Spleen (tissue), 11 donors: ENCODE data around the gene ZNF106. TPM values are rescaled to one million over a fixed set of nuclear protein-coding genes. Genes with fewer than 3 reads are reported as not detected.
A peak's percentile ranks its signal among the peaks of the same experiment; 100 is the strongest.

Experiments used
- DNase-seq: peaks from one replicate; pipeline ENCODE4 v3.0.0-alpha.2; 2020
- H3K27ac ChIP-seq, 8 donors: fragments of 200-600 bp; sonication (generic) in 7 of 8; 1 replicate in 4 of 8; 2 replicates in 4 of 8; pipeline versions ENCODE4 v1.5.0 to v1.8.0; 2016 to 2021; ENCODE audit warnings: inconsistent platforms in 4 of 8, mild to moderate bottlenecking in 4 of 8, moderate library complexity in 1 of 8
- H3K27me3 ChIP-seq, 7 donors: fragments of 200-600 bp; sonication (generic) in 6 of 7; replicated peaks in 1 of 7; 1 replicate in 4 of 7; 2 replicates in 3 of 7; pipeline versions ENCODE4 v1.5.0 to v1.8.0; 2016 to 2021; ENCODE audit warnings: inconsistent platforms in 3 of 7, mild to moderate bottlenecking in 1 of 7
- H3K36me3 ChIP-seq, 6 donors: fragments of 200-600 bp; sonication (generic) in 5 of 6; 1 replicate in 4 of 6; 2 replicates in 2 of 6; pipeline versions ENCODE4 v1.5.0 to v1.8.0; 2016 to 2021; ENCODE audit warnings: inconsistent platforms in 2 of 6
- H3K4me1 ChIP-seq, 6 donors: fragments of 200-600 bp; sonication (generic) in 5 of 6; 1 replicate in 3 of 6; 2 replicates in 3 of 6; pipeline versions ENCODE4 v1.5.0 to v1.8.0; 2016 to 2021; ENCODE audit warnings: inconsistent platforms in 3 of 6
- H3K4me3 ChIP-seq, 8 donors: fragments of 200-600 bp; sonication (generic) in 7 of 8; 1 replicate in 4 of 8; 2 replicates in 4 of 8; pipeline versions ENCODE4 v1.5.0 to v1.8.0; 2016 to 2021; ENCODE audit warnings: inconsistent platforms in 4 of 8, mild to moderate bottlenecking in 4 of 8, moderate library complexity in 2 of 8
- H3K9me3 ChIP-seq, 8 donors: fragments of 200-600 bp; sonication (generic) in 7 of 8; 1 replicate in 4 of 8; 2 replicates in 4 of 8; pipeline versions ENCODE4 v1.5.0 to v1.8.0; 2016 to 2021; ENCODE audit warnings: inconsistent platforms in 4 of 8
- POLR2A ChIP-seq, 3 donors: fragments of 450-650 bp; IDR thresholded peaks; one replicate each; pipeline ENCODE4 v1.5.1; 2017; ENCODE audit warnings: antibody characterized with exemption in 3 of 3, mild to moderate bottlenecking in 1 of 3
- POLR2AphosphoS5 ChIP-seq, 3 donors: sonication (generic); formaldehyde crosslinking; IDR thresholded peaks; one replicate each; pipeline ENCODE4 v1.5.1; 2017; ENCODE audit warnings: antibody characterized with exemption in 3 of 3
- WGBS, 5 donors: extraction: QIAGEN DNeasy Blood & Tissue Kit in 3 of 5; methylation state at CpG; one replicate each; pipeline versions ENCODE4 v1.1.5 to v1.1.7; 2013 to 2018; 5-methylcytosine and 5-hydroxymethylcytosine counted together
- intact Hi-C: fragments of 100-400 bp; cut with DNase I; formaldehyde crosslinking; loops from one replicate; pipeline ENCODE4 v1.15.0; 2023; ENCODE audit warnings: low total_unique reads
- polyA plus RNA-seq, 3 donors: library from polyadenylated mRNA; stranded (reverse); fragments of 200-250 nt; gene quantifications; one replicate each; pipeline ENCODE4 v1.2.1, GENCODE V29; 2013
- total RNA-seq, 7 donors: library from RNA; depleted of rRNA in 3 of 7; stranded (reverse); fragments of >200 nt in 3 of 7; fragmentation: NEBNext Ultra II Directional in 4 of 7; extraction: Animal tissue kit (Norgen Biotek cat#: 25700) in 4 of 7; gene quantifications; one replicate each; pipeline versions ENCODE4 v1.1.0 to v1.2.1, GENCODE V29; 2016 to 2021
- TF ChIP-seq, protein P1 (sequence below), 11 experiments: fragments of 200-600 bp in 7 of 11; fragments of 450-650 bp in 4 of 11; sonication (generic) in 4 of 11; IDR thresholded peaks in 8 of 11; conservative IDR thresholded peaks in 3 of 11; 1 replicate in 7 of 11; 2 replicates in 4 of 11; pipeline versions ENCODE4 v1.4.0 to v1.8.0; 2016 to 2021; ENCODE audit warnings: antibody characterized with exemption in 11 of 11, inconsistent platforms in 4 of 11, mild to moderate bottlenecking in 1 of 11
- donor health status: healthy with polysubstance abuse.
- donor health status: DM: no; HTN: no; CAD: no; lungs with moderate emphysema.
- donor health status: DM: no; HTN: no; CAD: no.
- donor health status: Bipolar disorder and iron deficiency.
- donor health status: healthy.
- donor health status: DM: no; HTN: no; CAD: no.
- donor health status: DM: yes; HTN: yes; CAD: no.

The ZNF106 gene
- total and polyA plus RNA-seq, 10 donors: 4.6 to 93.3 (median 71.3) TPM

DNA sequence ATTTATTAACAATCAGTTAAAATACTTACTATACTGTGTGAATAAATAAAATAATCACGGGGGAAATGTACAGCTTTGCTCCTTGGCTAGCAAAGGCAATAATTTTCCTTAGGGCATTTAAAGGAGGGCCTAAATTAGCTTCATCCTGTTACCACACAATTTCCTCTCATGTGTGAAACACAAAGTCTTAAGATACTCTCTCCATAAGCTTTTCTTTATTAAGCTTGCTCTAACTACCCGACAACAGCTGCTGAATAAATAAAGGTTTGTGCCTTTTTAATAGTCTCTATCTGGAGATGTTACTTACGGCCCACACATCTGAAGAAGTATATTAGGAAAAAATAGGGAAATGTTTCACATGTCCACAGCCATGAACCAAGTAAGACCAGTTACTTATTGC, 29.7 kb downstream of the ZNF106 start:
- no peaks in the 10 kb centered on the region for H3K9me3 ChIP-seq
- DNase-seq: no peak
- H3K4me1 ChIP-seq: peaks cover 7 to 47% (median 27%) of the 10 kb centered on the region in 6 donors
- H3K4me3 ChIP-seq: no peak overlapping the region
- H3K36me3 ChIP-seq: peaks cover 0 to 54% (median 35%) of the 10 kb centered on the region in 6 donors
- no peaks in the 10 kb centered on the region for H3K27me3 ChIP-seq
- H3K27ac ChIP-seq: peak overlapping the region in 2 of 8 donors; percentile 1 to 22
- intact Hi-C loops: no loop called here
- TF ChIP-seq POLR2AphosphoS5 (IDR thresholded peaks at IDR 0.05): no peak
- no peak for TF ChIP-seq POLR2A (IDR thresholded peaks at IDR 0.05)
- TF ChIP-seq, protein P1, sequence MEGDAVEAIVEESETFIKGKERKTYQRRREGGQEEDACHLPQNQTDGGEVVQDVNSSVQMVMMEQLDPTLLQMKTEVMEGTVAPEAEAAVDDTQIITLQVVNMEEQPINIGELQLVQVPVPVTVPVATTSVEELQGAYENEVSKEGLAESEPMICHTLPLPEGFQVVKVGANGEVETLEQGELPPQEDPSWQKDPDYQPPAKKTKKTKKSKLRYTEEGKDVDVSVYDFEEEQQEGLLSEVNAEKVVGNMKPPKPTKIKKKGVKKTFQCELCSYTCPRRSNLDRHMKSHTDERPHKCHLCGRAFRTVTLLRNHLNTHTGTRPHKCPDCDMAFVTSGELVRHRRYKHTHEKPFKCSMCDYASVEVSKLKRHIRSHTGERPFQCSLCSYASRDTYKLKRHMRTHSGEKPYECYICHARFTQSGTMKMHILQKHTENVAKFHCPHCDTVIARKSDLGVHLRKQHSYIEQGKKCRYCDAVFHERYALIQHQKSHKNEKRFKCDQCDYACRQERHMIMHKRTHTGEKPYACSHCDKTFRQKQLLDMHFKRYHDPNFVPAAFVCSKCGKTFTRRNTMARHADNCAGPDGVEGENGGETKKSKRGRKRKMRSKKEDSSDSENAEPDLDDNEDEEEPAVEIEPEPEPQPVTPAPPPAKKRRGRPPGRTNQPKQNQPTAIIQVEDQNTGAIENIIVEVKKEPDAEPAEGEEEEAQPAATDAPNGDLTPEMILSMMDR (IDR thresholded peaks at IDR 0.05 in 8 of 11, conservative IDR thresholded peaks at IDR 0.05 in 3 of 11): no peak
- WGBS, 5 donors: 56 to 67% (median 63%) methylated on average over 3 of the region's 3 CpGs

DNA sequence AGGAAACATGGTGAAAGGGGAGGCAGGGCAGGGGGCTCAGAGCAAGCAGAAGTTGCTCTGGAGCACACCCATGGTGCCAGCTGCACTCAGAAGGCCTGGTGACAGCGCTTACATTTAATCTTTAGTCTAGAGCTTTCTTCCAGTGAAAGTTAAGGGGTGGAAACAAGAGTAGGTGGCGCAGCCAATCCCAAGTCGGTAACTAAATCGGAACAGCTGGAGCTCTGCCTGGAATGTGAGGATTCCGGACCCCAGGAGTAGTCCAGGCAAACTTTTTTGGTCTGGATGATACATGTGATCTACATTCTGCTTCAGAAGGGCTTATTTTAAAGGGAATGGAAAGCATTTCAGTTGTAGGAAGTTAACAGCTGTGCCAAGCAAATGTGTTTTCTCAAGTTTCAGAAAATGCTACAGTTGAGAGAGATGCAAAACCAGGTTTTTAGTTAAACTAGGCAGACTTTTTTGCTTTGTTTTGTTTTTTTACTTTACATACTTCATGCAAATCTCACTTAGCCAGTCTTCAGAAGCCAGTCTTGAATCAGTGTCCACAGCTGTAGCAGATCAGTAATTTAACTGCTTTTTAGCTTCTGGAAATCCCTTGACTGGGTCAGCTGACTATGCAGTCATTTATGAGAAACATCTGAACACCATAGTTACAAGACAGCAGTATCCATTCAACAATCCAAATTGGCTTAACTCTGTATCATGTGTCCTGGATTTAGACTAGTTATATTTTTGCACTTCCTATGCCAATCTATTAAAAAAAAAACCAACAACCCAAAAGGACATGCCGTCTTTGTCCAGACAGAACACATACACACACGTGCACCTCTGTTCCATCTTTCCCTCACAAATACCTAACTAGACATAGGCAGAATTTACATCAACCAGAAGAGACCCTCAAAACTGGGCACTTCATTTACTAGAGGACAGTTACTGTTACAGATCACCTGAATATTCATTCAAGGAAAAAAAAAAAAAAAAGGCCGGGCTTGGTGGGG, 33.2 kb downstream of the ZNF106 start:
- intact Hi-C loops: no loop called here
- H3K27ac ChIP-seq: peak overlapping the region; percentile 1 to 76 (median 69)
- WGBS, 5 donors: 56 to 81% (median 66%) methylated on average over 8 of the region's 8 CpGs

DNA sequence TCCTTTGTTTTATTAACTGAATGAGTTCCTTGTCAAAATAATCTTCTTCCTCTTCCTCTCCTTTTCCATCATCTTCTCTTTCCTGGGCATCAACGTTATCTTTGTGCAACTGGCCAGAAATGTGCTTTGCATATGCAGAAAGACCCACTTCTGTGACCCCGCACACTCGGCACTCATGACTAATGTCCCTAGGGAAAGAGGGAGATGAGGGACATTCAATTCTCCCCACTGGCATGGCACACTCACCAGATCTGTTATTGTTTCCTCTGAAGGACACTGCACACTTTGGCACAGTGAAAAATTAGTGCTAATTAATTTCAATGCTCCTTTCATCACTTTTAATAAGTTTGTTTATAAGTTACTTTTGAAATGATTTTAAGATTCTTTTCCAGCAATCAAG, 34.0 kb downstream of the ZNF106 start:
- peak overlapping the region; percentile 1 to 76 (median 69) for H3K27ac ChIP-seq

More for the DNA sequence above, 33.2 kb downstream of the ZNF106 start:
- Histone ChIP-seq H3K27me3 (no peaks in the 10 kb centered on the region), H3K4me1 (peaks cover 7 to 61% (median 29%) of the 10 kb centered on the region in 6 donors), H3K36me3 (peaks cover 0 to 48% (median 18%) of the 10 kb centered on the region in 6 donors), H3K4me3 (peak overlapping the region in 3 of 8 donors; percentile 6 to 32 (median 21)), H3K9me3 (no peaks in the 10 kb centered on the region)
- TF ChIP-seq POLR2AphosphoS5 (IDR thresholded peaks at IDR 0.05): peak in 1 of 3 donors; percentile 70
- TF ChIP-seq POLR2A (IDR thresholded peaks at IDR 0.05): peak in 1 of 3 donors; percentile 39
- TF ChIP-seq, protein P1 (IDR thresholded peaks at IDR 0.05 in 8 of 11, conservative IDR thresholded peaks at IDR 0.05 in 3 of 11): no peak
- no peak for DNase-seq

More for the DNA sequence above, 34.0 kb downstream of the ZNF106 start:
- TF ChIP-seq, protein P1 (IDR thresholded peaks at IDR 0.05 in 8 of 11, conservative IDR thresholded peaks at IDR 0.05 in 3 of 11): no peak
- TF ChIP-seq POLR2AphosphoS5 (IDR thresholded peaks at IDR 0.05) (no peak), POLR2A (IDR thresholded peaks at IDR 0.05) (no peak)
- Histone ChIP-seq H3K4me3 (peak overlapping the region in 4 of 8 donors; percentile 6 to 32 (median 18)), H3K27me3 (no peaks in the 10 kb centered on the region), H3K4me1 (peaks cover 7 to 60% (median 29%) of the 10 kb centered on the region in 6 donors), H3K36me3 (peaks cover 0 to 48% (median 14%) of the 10 kb centered on the region in 6 donors), H3K9me3 (no peaks in the 10 kb centered on the region)
- DNase-seq: no peak
- 29 to 47% (median 38%) methylated on average over 3 of the region's 3 CpGs for WGBS, 5 donors
- intact Hi-C loops: no loop called here
